ENCODE measurements around the gene RUNX2.

- TF ChIP-seq KLF10 (CRISPR knock-in tag; IDR thresholded peaks at IDR 0.05), result no peak
- TF ChIP-seq KDM1A (IDR thresholded peaks at IDR 0.05), result no peak
- TF ChIP-seq, protein P1, sequence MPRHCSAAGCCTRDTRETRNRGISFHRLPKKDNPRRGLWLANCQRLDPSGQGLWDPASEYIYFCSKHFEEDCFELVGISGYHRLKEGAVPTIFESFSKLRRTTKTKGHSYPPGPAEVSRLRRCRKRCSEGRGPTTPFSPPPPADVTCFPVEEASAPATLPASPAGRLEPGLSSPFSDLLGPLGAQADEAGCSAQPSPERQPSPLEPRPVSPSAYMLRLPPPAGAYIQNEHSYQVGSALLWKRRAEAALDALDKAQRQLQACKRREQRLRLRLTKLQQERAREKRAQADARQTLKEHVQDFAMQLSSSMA (CRISPR knock-in tag; IDR thresholded peaks at IDR 0.05), result no peak
- no peak for TF ChIP-seq EP300 (IDR thresholded peaks at IDR 0.05; ENCODE audit: low read length)
- TF ChIP-seq, protein P2, sequence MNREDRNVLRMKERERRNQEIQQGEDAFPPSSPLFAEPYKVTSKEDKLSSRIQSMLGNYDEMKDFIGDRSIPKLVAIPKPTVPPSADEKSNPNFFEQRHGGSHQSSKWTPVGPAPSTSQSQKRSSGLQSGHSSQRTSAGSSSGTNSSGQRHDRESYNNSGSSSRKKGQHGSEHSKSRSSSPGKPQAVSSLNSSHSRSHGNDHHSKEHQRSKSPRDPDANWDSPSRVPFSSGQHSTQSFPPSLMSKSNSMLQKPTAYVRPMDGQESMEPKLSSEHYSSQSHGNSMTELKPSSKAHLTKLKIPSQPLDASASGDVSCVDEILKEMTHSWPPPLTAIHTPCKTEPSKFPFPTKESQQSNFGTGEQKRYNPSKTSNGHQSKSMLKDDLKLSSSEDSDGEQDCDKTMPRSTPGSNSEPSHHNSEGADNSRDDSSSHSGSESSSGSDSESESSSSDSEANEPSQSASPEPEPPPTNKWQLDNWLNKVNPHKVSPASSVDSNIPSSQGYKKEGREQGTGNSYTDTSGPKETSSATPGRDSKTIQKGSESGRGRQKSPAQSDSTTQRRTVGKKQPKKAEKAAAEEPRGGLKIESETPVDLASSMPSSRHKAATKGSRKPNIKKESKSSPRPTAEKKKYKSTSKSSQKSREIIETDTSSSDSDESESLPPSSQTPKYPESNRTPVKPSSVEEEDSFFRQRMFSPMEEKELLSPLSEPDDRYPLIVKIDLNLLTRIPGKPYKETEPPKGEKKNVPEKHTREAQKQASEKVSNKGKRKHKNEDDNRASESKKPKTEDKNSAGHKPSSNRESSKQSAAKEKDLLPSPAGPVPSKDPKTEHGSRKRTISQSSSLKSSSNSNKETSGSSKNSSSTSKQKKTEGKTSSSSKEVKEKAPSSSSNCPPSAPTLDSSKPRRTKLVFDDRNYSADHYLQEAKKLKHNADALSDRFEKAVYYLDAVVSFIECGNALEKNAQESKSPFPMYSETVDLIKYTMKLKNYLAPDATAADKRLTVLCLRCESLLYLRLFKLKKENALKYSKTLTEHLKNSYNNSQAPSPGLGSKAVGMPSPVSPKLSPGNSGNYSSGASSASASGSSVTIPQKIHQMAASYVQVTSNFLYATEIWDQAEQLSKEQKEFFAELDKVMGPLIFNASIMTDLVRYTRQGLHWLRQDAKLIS (CRISPR knock-in tag; IDR thresholded peaks at IDR 0.05), result no peak
Measured at GRCh38 chr6:45493761-45494160, 165.6 kb downstream of the RUNX2 start.

Measured in K562 (cell line).